H1 (cell line): ENCODE results near the gene ARRB1.

Source experiments
- BRCA1 ChIP-seq: IDR thresholded peaks from 2 replicates; pipeline ENCODE4 v1.6.1; 2012; ENCODE audit warnings: low read depth, low read length, improper control_type of control experiment
- CTCF ChIP-seq, 3 experiments: IDR thresholded peaks; 1 replicate in 2 of 3; 2 replicates in 1 of 3; pipeline versions ENCODE4 v1.5.1 to v1.6.1; 2011; ENCODE audit warnings: low read length in 3 of 3, mild to moderate bottlenecking in 3 of 3, inconsistent platforms in 2 of 3, low read depth in 1 of 3, moderate library complexity in 1 of 3; ENCODE audit not compliant: insufficient read depth in 1 of 3; ENCODE audit errors: control extremely low read depth in 1 of 3
- MAX ChIP-seq: IDR thresholded peaks from 2 replicates; pipeline ENCODE4 v1.6.1; 2012; ENCODE audit warnings: inconsistent platforms
- POLR2A ChIP-seq, 2 experiments: IDR thresholded peaks; 1 replicate in 1 of 2; 2 replicates in 1 of 2; pipeline ENCODE4 v1.6.1; 2011; ENCODE audit warnings: low read depth in 2 of 2, low read length in 2 of 2, mild to moderate bottlenecking in 2 of 2; ENCODE audit errors: control extremely low read depth in 1 of 2
- RFX5 ChIP-seq: IDR thresholded peaks from 2 replicates; pipeline ENCODE4 v1.6.1; 2011; ENCODE audit warnings: low read depth, low read length, improper control_type of control experiment, borderline replicate concordance

- no peak for TF ChIP-seq RFX5
- TF ChIP-seq CTCF (IDR thresholded peaks at IDR 0.05; ENCODE audit: control extremely low read depth in 1 of 3, insufficient read depth in 1 of 3, low read depth in 1 of 3, low read length in 3 of 3): no peak
- TF ChIP-seq MAX: no peak
- no peak for TF ChIP-seq POLR2A (IDR thresholded peaks at IDR 0.05; ENCODE audit: control extremely low read depth in 1 of 2, low read depth in 2 of 2, low read length in 2 of 2)
- no peak for TF ChIP-seq BRCA1
These were observed 86.5 kb downstream of the ARRB1 start for GRCh38 chr11:75264971-75265370.
